GM12878 (cell line): ENCODE data around the gene ABHD2. TPM values are rescaled to one million over a fixed set of nuclear protein-coding genes. Genes with fewer than 3 reads are reported as not detected.
"Not testable (repeated sequence)": the region's sequence is repeated elsewhere in the genome, so short reads cannot be mapped to it uniquely, and the experiment has no call there.

Source experiments
- ATAC-seq: fragments of 200-7000 bp; cut with Tn5 transposase; 3 replicates; pipeline ENCODE4 v1.9.1; 2020; ENCODE audit warnings: mild to moderate bottlenecking, moderate library complexity
- BruUV-seq: library from RNA; stranded (reverse); fragments of 400-500 nt; replicated peaks from 2 replicates; lab custom pipeline; 2021; lab: Mats Ljungman, UMichigan
- CTCF ChIA-PET: fragments of 300-600 bp; sonication (Branson Sonifier 250); formaldehyde crosslinking; extraction: SDS; loops from one replicate; lab custom pipeline; 2021; ENCODE audit warnings: inconsistent platforms; lab: Yijun Ruan, JAX
- POLR2A ChIA-PET: fragments of 350-600 bp; formaldehyde crosslinking; extraction: SDS; loops from one replicate; lab custom pipeline; 2021; ENCODE audit warnings: inconsistent platforms; lab: Charles Lee
- RAD21 ChIA-PET: fragments of 300-600 bp; sonication (Branson Sonifier 250); formaldehyde crosslinking; loops from one replicate; lab custom pipeline; 2023; ENCODE audit warnings: antibody characterized with exemption; ENCODE audit not compliant: unreplicated experiment; lab: Charles Lee
- SMC1A ChIA-PET: fragments of 300-600 bp; sonication (Branson Sonifier 250); formaldehyde crosslinking; loops from one replicate; lab custom pipeline; 2023; ENCODE audit not compliant: unreplicated experiment, uncharacterized antibody; lab: Charles Lee
- DNase-seq: peaks from one replicate; pipeline ENCODE4 v3.0.0-alpha.2; 2011; ENCODE audit warnings: low read depth, low spot score
- FAIRE-seq: peaks from 3 replicates; lab custom pipeline; 2011; peaks lifted over from hg19 to GRCh38; lab: Jason Lieb, UNC
- H2AFZ ChIP-seq: 2 replicates; pipeline ENCODE4 v1.6.0; 2011; ENCODE audit warnings: low read depth, low read length, control low read depth; ENCODE audit not compliant: control insufficient read depth
- H3K27ac ChIP-seq: 2 replicates; pipeline ENCODE4 v1.5.1; 2011; ENCODE audit warnings: control low read depth; ENCODE audit not compliant: control insufficient read depth, insufficient read depth
- H3K27me3 ChIP-seq, 2 experiments: replicated peaks in 1 of 2; 2 replicates each; pipeline versions ENCODE4 v1.6.0 to v1.6.1; 2011; ENCODE audit warnings: low read length in 1 of 2; ENCODE audit not compliant: control insufficient read depth in 2 of 2, insufficient read depth in 2 of 2
- H3K36me3 ChIP-seq, 2 experiments: 2 replicates each; pipeline ENCODE4 v1.5.1; 2011; ENCODE audit warnings: low read length in 1 of 2; ENCODE audit not compliant: control insufficient read depth in 2 of 2, insufficient read depth in 2 of 2
- H3K4me1 ChIP-seq: 2 replicates; pipeline ENCODE4 v1.6.1; 2011; ENCODE audit warnings: mild to moderate bottlenecking, low read length, moderate library complexity, mixed read lengths; ENCODE audit not compliant: control insufficient read depth, insufficient read depth
- H3K4me2 ChIP-seq: 2 replicates; pipeline ENCODE4 v1.6.0; 2011; ENCODE audit warnings: control low read depth; ENCODE audit not compliant: control insufficient read depth, insufficient read depth
- H3K4me3 ChIP-seq: fragments of 200-600 bp; sonication (generic); 2 replicates; pipeline ENCODE4 v1.5.1; 2016
- H3K79me2 ChIP-seq: 2 replicates; pipeline ENCODE4 v1.6.0; 2011; ENCODE audit warnings: low read length; ENCODE audit not compliant: control insufficient read depth, insufficient read depth
- H3K9ac ChIP-seq: 2 replicates; pipeline ENCODE4 v1.8.0; 2011; ENCODE audit warnings: low read length, control low read depth, mixed read lengths; ENCODE audit not compliant: control insufficient read depth, insufficient read depth
- H3K9me3 ChIP-seq: replicated peaks from 3 replicates; pipeline ENCODE4 v1.5.1; 2011; ENCODE audit warnings: mild to moderate bottlenecking, low read length; ENCODE audit not compliant: control insufficient read depth, insufficient read depth
- H4K20me1 ChIP-seq: 2 replicates; pipeline ENCODE4 v1.6.0; 2011; ENCODE audit not compliant: control insufficient read depth, insufficient read depth
- CTCF ChIP-seq, 3 experiments: IDR thresholded peaks in 2 of 3; conservative IDR thresholded peaks in 1 of 3; 2 replicates each; pipeline ENCODE4 v1.5.1; 2011; ENCODE audit warnings: low read depth in 3 of 3, low read length in 3 of 3, mild to moderate bottlenecking in 3 of 3, control low read depth in 2 of 3, moderate library complexity in 2 of 3, inconsistent platforms in 1 of 3, mixed read lengths in 1 of 3; ENCODE audit not compliant: control insufficient read depth in 2 of 3, insufficient read depth in 1 of 3; ENCODE audit errors: extremely low read depth in 1 of 3
- EED ChIP-seq: sonication (generic); IDR thresholded peaks from 2 replicates; pipeline ENCODE4 v1.6.1; 2016; ENCODE audit warnings: antibody characterized with exemption, low read depth
- FOXM1 ChIP-seq: IDR thresholded peaks from 2 replicates; pipeline ENCODE4 v1.6.1; 2012; ENCODE audit warnings: low read depth, mild to moderate bottlenecking, inconsistent platforms, low read length, moderate library complexity
- PBX3 ChIP-seq: IDR thresholded peaks from 2 replicates; pipeline ENCODE4 v1.6.1; 2011; ENCODE audit warnings: mild to moderate bottlenecking, low read depth, low read length, moderate library complexity; ENCODE audit not compliant: insufficient replicate concordance
- PKNOX1 ChIP-seq: fragments of 450-650 bp; IDR thresholded peaks from 2 replicates; pipeline ENCODE4 v1.6.1; 2016; ENCODE audit warnings: mild to moderate bottlenecking
- POLR2AphosphoS5 ChIP-seq: IDR thresholded peaks from 2 replicates; pipeline ENCODE4 v1.6.1; 2011; ENCODE audit warnings: mild to moderate bottlenecking, low read length, inconsistent platforms
- whole genome bisulfite sequencing: methylation state at CpG from one replicate; pipeline ENCODE4 v1.1.6; 2016; ENCODE audit warnings: low lambda C conversion rate; ENCODE audit not compliant: insufficient replicate concordance, insufficient coverage; ENCODE audit errors: missing lambda C conversion rate; 5-methylcytosine and 5-hydroxymethylcytosine counted together
- in situ Hi-C: fragments of 300-500 bp; cut with MboI; formaldehyde crosslinking; loops from 9 replicates; pipeline ENCODE4 v1.14.3; 2018; ENCODE audit warnings: mixed read lengths
- intact Hi-C: fragments of 100-400 bp; cut with micrococcal nuclease; formaldehyde crosslinking; loops from one replicate; pipeline ENCODE4 v1.14.2; 2022; ENCODE audit not compliant: unreplicated experiment
- polyA plus RNA-seq, 11 experiments: library from polyadenylated mRNA; depleted of rRNA in 4 of 11; unstranded in 6 of 11; stranded (reverse) in 5 of 11; fragments of >200 nt; fragmentation: Nextera tagmentation in 4 of 11; fragmentation: Illumina TruSeq in 1 of 11; extraction: Ambion mirVana in 4 of 11; extraction: Trizol in 1 of 11; gene quantifications; 1 replicate in 1 of 11; 2 replicates in 10 of 11; pipeline versions ENCODE4 v1.2.1 to v1.2.3, GENCODE V29; 2011 to 2016; ENCODE audit warnings: inconsistent platforms in 2 of 11, missing spikeins in 2 of 11, low read depth in 1 of 11
- total RNA-seq, 4 experiments: library from RNA; depleted of rRNA in 3 of 4; stranded (reverse); fragments of >200 nt in 3 of 4; fragmentation: Illumina TruSeq in 1 of 4; extraction: Trizol in 1 of 4; gene quantifications; 2 replicates each; pipeline versions ENCODE4 v1.2.1 to v1.2.3, GENCODE V29; 2013 to 2021
- TF ChIP-seq, protein P1 (sequence below): IDR thresholded peaks from 2 replicates; pipeline ENCODE4 v1.6.1; 2012; ENCODE audit warnings: low read depth, low read length, improper control_type of control experiment
- TF ChIP-seq, protein P2 (sequence below): IDR thresholded peaks from 2 replicates; pipeline ENCODE4 v1.6.1; 2011; ENCODE audit warnings: borderline replicate concordance, low read depth, mild to moderate bottlenecking, moderate library complexity, low read length; ENCODE audit not compliant: insufficient read depth, poor library complexity, severe bottlenecking

ABHD2 gene
- total and polyA plus RNA-seq, 10 of the 15 experiments (the other 5 are each of a cell fraction or from before 2014, with no cell fraction given), result 1.2 to 33.6 (median 20.4) TPM

GRCh38 chr15:89049016-89049666, 39.1 kb upstream of the ABHD2 start:
- H3K4me2 ChIP-seq, RAD21 ChIA-PET, ATAC-seq, H2AFZ ChIP-seq, H4K20me1 ChIP-seq, H3K36me3 ChIP-seq, H3K9ac ChIP-seq, SMC1A ChIA-PET, FAIRE-seq, H3K79me2 ChIP-seq, BruUV-seq, H3K27me3 ChIP-seq, POLR2A ChIA-PET, H3K27ac ChIP-seq, DNase-seq, in situ Hi-C loops, H3K4me3 ChIP-seq, intact Hi-C loops, H3K9me3 ChIP-seq, H3K4me1 ChIP-seq: not testable (repeated sequence)
- 47% methylated on average over 21 of the region's 21 CpGs for WGBS
- CTCF ChIA-PET, result interaction anchor here (13.7 kb wide), 1 partner anchor 126 kb away, joined by 339 read pairs; no protein-coding TSS in a partner anchor

DNA sequence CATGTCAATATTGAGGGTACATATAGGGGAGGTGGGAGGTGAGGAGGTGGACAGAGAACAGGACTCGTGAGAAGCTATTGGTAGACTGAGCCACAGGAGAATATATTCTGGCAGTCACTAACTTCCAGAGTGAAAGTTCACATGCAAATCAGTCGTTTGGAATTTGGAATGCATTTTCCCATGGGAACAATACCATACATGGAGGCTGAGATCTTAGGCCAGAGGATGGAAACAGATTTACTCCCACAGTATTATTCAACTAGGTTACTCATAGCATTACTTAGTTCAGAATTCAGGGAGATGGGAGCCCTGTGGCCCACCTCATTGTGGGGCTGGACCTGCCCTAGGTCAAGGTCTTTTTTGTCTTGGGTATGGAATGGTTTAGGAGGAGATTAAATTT, 36.4 kb upstream of the ABHD2 start:
- ATAC-seq (no peak), FAIRE-seq (no peak), DNase-seq (no peak)
- ChIA-PET SMC1A (interaction anchor here (2.4 kb wide), 1 partner anchor 126 kb away, joined by 7 read pairs; no protein-coding TSS in a partner anchor), CTCF (interaction anchor here (1.0 to 13.7 kb wide), 5 partner anchors 59 to 149 kb away, joined by 3 to 339 read pairs (median 4); no protein-coding TSS in a partner anchor), POLR2A (no interaction called here), RAD21 (no interaction called here)
- H3K79me2 ChIP-seq, result no peaks in the 10 kb centered on the region
- WGBS, result 21% methylated on average over 2 of the region's 2 CpGs
- no peak overlapping the region for H3K9ac ChIP-seq
- no peak overlapping the region for H3K27ac ChIP-seq
- no peak overlapping the region for H3K4me2 ChIP-seq
- BruUV-seq, result no TSS peak
- in situ Hi-C loops, result no loop called here
- intact Hi-C loops, result no loop called here
- H3K4me3 ChIP-seq, result no peak overlapping the region
- H3K4me1 ChIP-seq, result no peaks in the 10 kb centered on the region
- no peak overlapping the region for H2AFZ ChIP-seq
- no peaks in the 10 kb centered on the region for H3K9me3 ChIP-seq
- no peaks in the 10 kb centered on the region for H4K20me1 ChIP-seq
- no peaks in the 10 kb centered on the region for H3K36me3 ChIP-seq
- no peaks in the 10 kb centered on the region for H3K27me3 ChIP-seq
- TF ChIP-seq CTCF (IDR thresholded peaks at IDR 0.05 in 2 of 3, conservative IDR thresholded peaks at IDR 0.05 in 1 of 3; ENCODE audit: control insufficient read depth in 2 of 3, extremely low read depth in 1 of 3, insufficient read depth in 1 of 3, low read depth in 3 of 3, low read length in 3 of 3), result no peak
- TF ChIP-seq, protein P1, sequence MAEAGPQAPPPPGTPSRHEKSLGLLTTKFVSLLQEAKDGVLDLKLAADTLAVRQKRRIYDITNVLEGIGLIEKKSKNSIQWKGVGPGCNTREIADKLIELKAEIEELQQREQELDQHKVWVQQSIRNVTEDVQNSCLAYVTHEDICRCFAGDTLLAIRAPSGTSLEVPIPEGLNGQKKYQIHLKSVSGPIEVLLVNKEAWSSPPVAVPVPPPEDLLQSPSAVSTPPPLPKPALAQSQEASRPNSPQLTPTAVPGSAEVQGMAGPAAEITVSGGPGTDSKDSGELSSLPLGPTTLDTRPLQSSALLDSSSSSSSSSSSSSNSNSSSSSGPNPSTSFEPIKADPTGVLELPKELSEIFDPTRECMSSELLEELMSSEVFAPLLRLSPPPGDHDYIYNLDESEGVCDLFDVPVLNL, result no peak
- no peak for TF ChIP-seq PKNOX1
- no peak for TF ChIP-seq FOXM1
- TF ChIP-seq EED, result no peak
- TF ChIP-seq PBX3, result no peak
- TF ChIP-seq, protein P2, sequence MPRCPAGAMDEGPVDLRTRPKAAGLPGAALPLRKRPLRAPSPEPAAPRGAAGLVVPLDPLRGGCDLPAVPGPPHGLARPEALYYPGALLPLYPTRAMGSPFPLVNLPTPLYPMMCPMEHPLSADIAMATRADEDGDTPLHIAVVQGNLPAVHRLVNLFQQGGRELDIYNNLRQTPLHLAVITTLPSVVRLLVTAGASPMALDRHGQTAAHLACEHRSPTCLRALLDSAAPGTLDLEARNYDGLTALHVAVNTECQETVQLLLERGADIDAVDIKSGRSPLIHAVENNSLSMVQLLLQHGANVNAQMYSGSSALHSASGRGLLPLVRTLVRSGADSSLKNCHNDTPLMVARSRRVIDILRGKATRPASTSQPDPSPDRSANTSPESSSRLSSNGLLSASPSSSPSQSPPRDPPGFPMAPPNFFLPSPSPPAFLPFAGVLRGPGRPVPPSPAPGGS, result no peak
- no peak for TF ChIP-seq POLR2AphosphoS5
